Endothelial cell of umbilical vein (primary cell): ENCODE results near the gene SCLY. TPM values are rescaled to one million over a fixed set of nuclear protein-coding genes. Genes with fewer than 3 reads are reported as not detected.

Source experiments
- BruUV-seq: library from RNA; stranded (reverse); fragments of 400-500 nt; replicated peaks from 2 replicates; lab custom pipeline; 2021; lab: Mats Ljungman, UMichigan
- CTCF ChIA-PET: fragments of 300-600, 350-600 bp; sonication (Branson Sonifier 250); formaldehyde crosslinking; loops from one replicate; lab custom pipeline; 2021; ENCODE audit warnings: antibody characterized with exemption, inconsistent platforms; lab: Charles Lee
- POLR2A ChIA-PET: fragments of 300-600, 350-600 bp; sonication (Branson Sonifier 250); formaldehyde crosslinking; loops from one replicate; lab custom pipeline; 2021; ENCODE audit warnings: antibody characterized with exemption, inconsistent platforms; lab: Charles Lee
- DNase-seq: peaks from one replicate; pipeline ENCODE4 v3.0.0-alpha.2; 2011; ENCODE audit warnings: low read depth, low spot score
- FAIRE-seq: peaks from 2 replicates; lab custom pipeline; 2011; peaks lifted over from hg19 to GRCh38; lab: Jason Lieb, UNC
- H2AFZ ChIP-seq: 2 replicates; pipeline ENCODE4 v1.6.0; 2012; ENCODE audit warnings: low read depth, low read length, control low read depth, inconsistent platforms
- H3K27ac ChIP-seq: 2 replicates; pipeline ENCODE4 v1.5.1; 2011; ENCODE audit warnings: low read depth, mild to moderate bottlenecking, control low read depth, low read length, moderate library complexity; ENCODE audit not compliant: insufficient read depth
- H3K27me3 ChIP-seq, 2 experiments: 2 replicates each; pipeline versions ENCODE4 v1.6.0 to v1.6.1; 2011; ENCODE audit warnings: low read length in 2 of 2, mixed read lengths in 1 of 2; ENCODE audit not compliant: control insufficient read depth in 2 of 2, insufficient read depth in 2 of 2
- H3K36me3 ChIP-seq, 2 experiments: 2 replicates in 1 of 2; 3 replicates in 1 of 2; pipeline ENCODE4 v1.5.1; 2011; ENCODE audit warnings: low read length in 2 of 2, mild to moderate bottlenecking in 1 of 2, moderate library complexity in 1 of 2; ENCODE audit not compliant: control insufficient read depth in 2 of 2, insufficient read depth in 2 of 2; ENCODE audit errors: extremely low read depth in 1 of 2
- H3K4me1 ChIP-seq: 3 replicates; pipeline ENCODE4 v1.5.1; 2011; ENCODE audit warnings: mild to moderate bottlenecking, low read length; ENCODE audit not compliant: control insufficient read depth, insufficient read depth; ENCODE audit errors: extremely low read depth
- H3K4me2 ChIP-seq: 2 replicates; pipeline ENCODE4 v1.6.1; 2011; ENCODE audit warnings: low read length, control low read depth, mixed read lengths; ENCODE audit not compliant: insufficient read depth
- H3K4me3 ChIP-seq, 3 experiments: fragments of 200-600 bp in 1 of 3; sonication (generic), shearing (Covaris generic) in 1 of 3; replicated peaks in 1 of 3; 2 replicates each; pipeline ENCODE4 v1.5.1; 2011 to 2016; ENCODE audit warnings: control low read depth in 3 of 3, low read length in 3 of 3, mild to moderate bottlenecking in 2 of 3, inconsistent platforms in 1 of 3, low read depth in 1 of 3, moderate library complexity in 1 of 3; ENCODE audit not compliant: insufficient read depth in 1 of 3
- H3K79me2 ChIP-seq: 2 replicates; pipeline ENCODE4 v1.6.0; 2012; ENCODE audit warnings: low read length, inconsistent platforms; ENCODE audit not compliant: control insufficient read depth, insufficient read depth
- H3K9ac ChIP-seq: replicated peaks from 2 replicates; pipeline ENCODE3; 2011; ENCODE audit warnings: low read length, control low read depth; ENCODE audit not compliant: insufficient read depth; ENCODE audit errors: extremely low read depth
- H3K9me1 ChIP-seq: replicated peaks from 3 replicates; pipeline ENCODE4 v1.6.0; 2011; ENCODE audit warnings: mild to moderate bottlenecking, low read length; ENCODE audit not compliant: control insufficient read depth, insufficient read depth; ENCODE audit errors: extremely low read depth
- H3K9me3 ChIP-seq: replicated peaks from 2 replicates; pipeline ENCODE4 v1.5.1; 2012; ENCODE audit warnings: low read length, inconsistent platforms; ENCODE audit not compliant: control insufficient read depth, insufficient read depth
- H4K20me1 ChIP-seq: replicated peaks from 2 replicates; pipeline ENCODE3; 2011; ENCODE audit warnings: mild to moderate bottlenecking, low read length; ENCODE audit not compliant: control insufficient read depth, insufficient read depth; ENCODE audit errors: extremely low read depth
- CTCF ChIP-seq, 2 donors: IDR thresholded peaks; 1 replicate in 1 of 2; 2 replicates in 1 of 2; pipeline ENCODE4 v1.5.1; 2011; ENCODE audit warnings: low read length in 2 of 2, mild to moderate bottlenecking in 2 of 2, moderate library complexity in 2 of 2, control low read depth in 1 of 2, inconsistent platforms in 1 of 2, low read depth in 1 of 2; ENCODE audit not compliant: insufficient read depth in 1 of 2; ENCODE audit errors: extremely low read depth in 1 of 2
- EZH2 ChIP-seq: IDR thresholded peaks from 2 replicates; pipeline ENCODE4 v1.6.1; 2012; ENCODE audit warnings: borderline replicate concordance, low read depth, mild to moderate bottlenecking, moderate library complexity, low read length, inconsistent platforms; ENCODE audit not compliant: severe bottlenecking
- FOS ChIP-seq: IDR thresholded peaks from 2 replicates; pipeline ENCODE4 v1.6.1; 2011; ENCODE audit warnings: mild to moderate bottlenecking, low read length, moderate library complexity, borderline replicate concordance; ENCODE audit not compliant: insufficient read depth
- GATA2 ChIP-seq: IDR thresholded peaks from 2 replicates; pipeline ENCODE4 v1.7.0; 2011; ENCODE audit warnings: low read depth, mild to moderate bottlenecking, moderate library complexity, mixed read lengths, low read length; ENCODE audit not compliant: insufficient read length, insufficient read depth
- JUN ChIP-seq: IDR thresholded peaks from 2 replicates; pipeline ENCODE4 v1.6.1; 2011; ENCODE audit warnings: borderline replicate concordance, low read depth; ENCODE audit not compliant: insufficient read length, insufficient read depth
- MAX ChIP-seq: IDR thresholded peaks from 2 replicates; pipeline ENCODE4 v1.6.1; 2011; ENCODE audit not compliant: insufficient read depth, insufficient read length
- MYC ChIP-seq: IDR thresholded peaks from one replicate; pipeline ENCODE4 v1.6.1; 2011; ENCODE audit warnings: mild to moderate bottlenecking, low read depth, low read length
- POLR2A ChIP-seq: IDR thresholded peaks from 2 replicates; pipeline ENCODE4 v1.6.1; 2012; ENCODE audit warnings: low read depth, mild to moderate bottlenecking, control low read depth, low read length
- POLR2AphosphoS5 ChIP-seq: IDR thresholded peaks from 2 replicates; pipeline ENCODE4 v1.6.1; 2012; ENCODE audit warnings: low read depth, mild to moderate bottlenecking, control low read depth, low read length, moderate library complexity; ENCODE audit not compliant: insufficient read depth
- dilution Hi-C: fragments of 300-500 bp; cut with MboI; formaldehyde crosslinking; loops from one replicate; pipeline ENCODE4 v1.15.0; 2019; ENCODE audit warnings: low sequenced_read_pairs; ENCODE audit not compliant: extremely low pct_ligation_motif_present
- intact Hi-C: fragments of 100-400 bp; cut with micrococcal nuclease; formaldehyde crosslinking; loops from one replicate; pipeline ENCODE4 v1.10.0; 2022
- polyA plus RNA-seq, 4 experiments: library from polyadenylated mRNA; depleted of rRNA in 3 of 4; stranded (reverse) in 3 of 4; unstranded in 1 of 4; fragments of >200 nt; gene quantifications; 2 replicates each; pipeline versions ENCODE4 v1.2.1 to v1.2.3, GENCODE V29; 2011 to 2012; ENCODE audit warnings: missing spikeins in 1 of 4
- total RNA-seq: library from RNA; stranded (reverse); gene quantifications from 2 replicates; pipeline ENCODE4 v1.2.3, GENCODE V29; 2021

SCLY gene
- total and polyA plus RNA-seq, 2 donors (not counting 3 experiments of a cell fraction or from before 2014, with no cell fraction given): 22.6 to 32.7 TPM

- intact Hi-C loops (no loop called here), dilution Hi-C loops (no loop called here)
- ChIA-PET POLR2A (no interaction called here), CTCF (no interaction called here)
- Histone ChIP-seq H3K9me3 (no peaks in the 10 kb centered on the region), H3K27me3 (peaks cover 1 to 2% of the 10 kb centered on the region in 2 experiments), H3K9me1 (no peaks in the 10 kb centered on the region), H2AFZ (no peak overlapping the region), H3K4me1 (no peaks in the 10 kb centered on the region), H3K27ac (no peak overlapping the region), H3K9ac (no peak overlapping the region), H3K4me2 (no peak overlapping the region), H3K36me3 (no peaks in the 10 kb centered on the region), H3K79me2 (no peaks in the 10 kb centered on the region), H4K20me1 (no peaks in the 10 kb centered on the region), H3K4me3 (no peak overlapping the region)
- no TSS peak for BruUV-seq
- FAIRE-seq (no peak), DNase-seq (no peak)
- TF ChIP-seq MAX (no peak), GATA2 (no peak), EZH2 (no peak), POLR2A (no peak), JUN (no peak), MYC (no peak), FOS (no peak), CTCF (IDR thresholded peaks at IDR 0.05; ENCODE audit: extremely low read depth in 1 of 2, insufficient read depth in 1 of 2, low read depth in 1 of 2, low read length in 2 of 2) (no peak), POLR2AphosphoS5 (no peak)
These were observed 63.8 kb downstream of the SCLY start for GRCh38 chr2:238124488-238125126.
